Dedifferentiated amniotic fluid mesenchymal stem cell (primary cell): Measurements from ENCODE around the gene RPL29.

Experiments
- DNase-seq: peaks from one replicate; pipeline ENCODE4 v3.0.0-alpha.2; 2016; ENCODE audit errors: extremely low spot score

The RPL29 gene

GRCh38 chr3:51983578-51984268 is 12.0 kb downstream of the RPL29 start:
- no peak for DNase-seq

- DNase-seq, result peak; percentile 67
Observed at GRCh38 chr3:51982838-51983577, 12.7 kb downstream of the RPL29 start, which contains the start of gene ACY1. ACY1 (plus strand) TSS chr3:51983535; CDS start chr3:51984065, 530 bp downstream.

DNA sequence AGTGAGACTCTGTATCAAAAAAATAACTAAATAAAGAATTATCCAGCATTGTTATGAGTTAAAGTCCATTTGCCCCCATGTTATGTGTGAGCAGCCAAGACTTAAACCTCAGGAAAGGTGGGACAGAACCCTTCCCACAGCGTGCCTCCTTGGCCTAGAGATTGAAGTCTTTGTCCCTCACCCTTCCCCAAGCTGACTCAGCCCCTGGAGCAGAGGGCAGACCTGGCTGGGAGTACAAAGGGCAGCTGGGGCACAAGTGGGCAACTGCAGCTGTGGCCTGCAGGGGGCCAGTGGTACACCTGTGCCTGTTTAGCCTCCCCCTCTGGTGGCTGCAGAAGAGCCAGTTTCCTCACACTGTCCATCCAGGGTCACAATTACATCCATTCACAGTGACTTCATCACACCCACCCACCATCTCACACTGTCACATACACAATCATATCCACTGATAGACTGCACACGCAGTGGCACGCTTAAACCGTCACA is 13.3 kb downstream of the RPL29 start:
- no peak for DNase-seq

DNA sequence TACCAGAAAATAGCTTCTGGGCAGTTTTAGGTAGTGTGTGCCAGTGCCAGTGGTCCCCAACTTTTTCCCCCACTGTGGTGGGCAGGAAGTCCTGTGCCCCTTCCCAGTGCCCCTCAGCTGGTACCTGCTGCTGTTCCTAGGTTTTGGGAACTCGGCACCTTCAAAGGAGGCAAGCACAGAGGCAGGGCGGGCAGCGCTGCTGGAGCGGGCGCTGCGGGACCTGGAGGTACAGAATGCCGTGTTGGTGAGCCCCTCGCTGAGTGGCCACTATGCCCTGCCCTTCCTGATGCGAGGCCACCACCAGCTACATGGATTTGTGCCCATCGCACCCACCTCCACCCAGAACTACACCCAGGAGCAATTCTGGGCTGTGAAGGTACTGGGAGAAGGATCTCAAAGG is 15.4 kb downstream of the RPL29 start:
- no peak for DNase-seq

GRCh38 chr3:51978143-51978502 is 17.6 kb downstream of the RPL29 start:
- DNase-seq, result no peak

GRCh38 chr3:51977446-51978142 is 18.1 kb downstream of the RPL29 start:
- no peak for DNase-seq

DNA sequence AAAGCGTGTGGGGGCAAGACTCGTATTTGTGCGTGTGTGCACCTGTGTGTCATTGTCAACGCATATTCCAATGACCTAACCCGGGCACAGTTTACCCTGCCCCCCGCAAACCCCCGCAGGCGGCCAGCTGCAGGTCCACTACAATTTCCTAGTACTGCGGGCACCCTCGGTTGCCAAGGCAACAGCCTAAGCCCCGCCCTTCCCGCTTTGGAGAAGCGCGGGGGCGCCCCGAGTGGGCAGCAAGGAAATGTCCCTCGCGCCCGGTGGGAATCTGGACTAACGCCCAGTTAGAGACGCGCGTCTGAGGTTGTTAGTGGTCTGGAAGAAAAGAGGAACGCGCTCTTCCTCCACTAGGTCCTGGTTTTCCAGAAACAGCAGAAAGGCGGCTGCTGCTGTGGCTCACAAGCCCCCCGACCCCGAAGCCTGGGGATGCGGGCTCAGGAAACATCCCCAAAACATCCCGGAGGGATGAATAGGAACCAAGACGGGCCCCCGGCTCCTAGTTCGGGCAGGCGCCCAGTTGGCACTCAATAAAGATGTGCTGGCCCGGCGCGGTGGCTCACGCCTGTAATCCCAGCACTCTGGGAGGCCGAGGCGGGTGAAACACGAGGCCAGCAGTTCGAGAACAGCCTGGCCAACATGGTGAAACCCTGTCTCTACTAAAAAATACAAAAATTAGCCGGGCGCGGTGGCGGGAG is 19.7 kb downstream of the RPL29 start:
- DNase-seq, result no peak

GRCh38 chr3:51974963-51975851 is 20.5 kb downstream of the RPL29 start, which contains the start of gene ABHD14A:
ABHD14A (plus strand) TSS chr3:51975064; CDS start chr3:51975136, 72 bp downstream.
- DNase-seq, result peak; percentile 49

- DNase-seq, result no peak
Observed at GRCh38 chr3:51974277-51974962, 21.3 kb downstream of the RPL29 start.

GRCh38 chr3:51971350-51971749 is 24.3 kb downstream of the RPL29 start:
- no peak for DNase-seq

DNA sequence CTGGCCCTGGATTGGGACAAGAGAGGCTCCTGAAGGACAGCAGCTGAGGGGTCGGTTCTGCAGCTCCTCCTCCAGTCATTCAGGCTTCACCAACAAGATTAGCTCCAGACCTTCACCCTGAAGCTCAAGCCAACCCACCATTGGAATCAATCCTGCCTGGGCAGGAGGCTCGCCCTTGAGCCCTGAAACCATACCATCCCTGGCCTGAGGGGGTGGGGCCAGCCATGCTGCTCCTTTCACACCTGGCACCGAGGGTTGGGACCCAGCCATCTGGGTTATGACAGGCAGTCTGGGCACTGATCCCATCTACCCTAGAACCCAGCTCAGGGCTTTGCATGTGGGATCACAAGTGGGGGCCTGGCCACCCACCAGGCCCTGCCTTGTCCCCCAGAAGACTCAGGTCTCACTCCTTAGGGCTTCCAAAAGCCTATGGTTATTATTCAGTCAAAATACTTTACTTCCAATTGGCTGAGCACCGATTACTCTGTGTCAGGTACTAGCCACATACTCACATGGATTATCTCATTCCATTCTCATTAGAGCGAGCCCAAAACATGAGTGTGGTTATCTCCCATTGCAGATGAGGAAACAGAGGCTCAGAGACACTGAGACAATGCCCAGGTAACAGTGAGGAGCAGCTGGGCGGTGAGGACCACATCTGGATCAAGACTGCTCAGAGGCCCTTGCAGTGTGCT is 24.9 kb downstream of the RPL29 start:
- no peak for DNase-seq

GRCh38 chr3:51969841-51970240 is 25.9 kb downstream of the RPL29 start:
- DNase-seq, result no peak

DNA sequence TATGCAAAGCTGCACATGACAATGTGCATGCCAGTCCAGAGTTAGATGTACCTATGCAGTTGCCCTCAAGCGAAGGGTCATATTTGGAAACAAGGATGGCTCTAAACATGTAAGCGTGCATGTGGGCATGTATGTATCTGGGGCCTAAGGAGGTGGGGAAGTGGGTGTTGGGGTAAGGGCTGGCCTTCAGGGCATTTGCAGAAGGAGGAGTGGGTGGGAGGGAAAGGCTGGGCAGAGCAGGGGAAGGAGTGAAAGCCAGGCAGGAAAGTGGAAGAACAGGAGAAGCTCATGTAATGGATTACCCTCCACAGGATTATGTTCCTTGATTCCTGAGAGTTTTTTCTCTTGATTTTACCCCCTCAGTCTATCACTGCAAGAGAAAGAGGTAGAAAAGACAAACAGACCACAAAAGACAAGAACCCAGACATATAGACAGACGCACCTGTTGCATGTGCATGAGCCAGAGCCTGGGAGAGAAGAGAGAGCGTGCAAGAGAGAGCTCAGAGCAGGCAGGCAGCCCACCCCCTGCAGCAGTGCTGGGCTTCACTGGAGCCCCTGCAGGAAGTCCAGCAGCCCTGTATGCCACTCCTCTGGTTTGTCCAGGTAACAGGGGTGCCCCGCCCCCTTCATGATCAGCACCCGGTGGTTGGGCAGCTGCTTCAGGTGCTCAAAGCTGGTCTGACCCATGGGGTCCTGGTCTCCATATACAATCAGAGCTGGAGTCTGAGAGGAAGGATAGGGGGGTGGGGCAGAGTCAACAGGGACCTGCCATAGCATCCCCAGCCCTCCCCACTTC is 26.6 kb downstream of the RPL29 start:
- no peak for DNase-seq

- DNase-seq, result no peak
Observed at GRCh38 chr3:51968170-51968775, 27.4 kb downstream of the RPL29 start.

DNA sequence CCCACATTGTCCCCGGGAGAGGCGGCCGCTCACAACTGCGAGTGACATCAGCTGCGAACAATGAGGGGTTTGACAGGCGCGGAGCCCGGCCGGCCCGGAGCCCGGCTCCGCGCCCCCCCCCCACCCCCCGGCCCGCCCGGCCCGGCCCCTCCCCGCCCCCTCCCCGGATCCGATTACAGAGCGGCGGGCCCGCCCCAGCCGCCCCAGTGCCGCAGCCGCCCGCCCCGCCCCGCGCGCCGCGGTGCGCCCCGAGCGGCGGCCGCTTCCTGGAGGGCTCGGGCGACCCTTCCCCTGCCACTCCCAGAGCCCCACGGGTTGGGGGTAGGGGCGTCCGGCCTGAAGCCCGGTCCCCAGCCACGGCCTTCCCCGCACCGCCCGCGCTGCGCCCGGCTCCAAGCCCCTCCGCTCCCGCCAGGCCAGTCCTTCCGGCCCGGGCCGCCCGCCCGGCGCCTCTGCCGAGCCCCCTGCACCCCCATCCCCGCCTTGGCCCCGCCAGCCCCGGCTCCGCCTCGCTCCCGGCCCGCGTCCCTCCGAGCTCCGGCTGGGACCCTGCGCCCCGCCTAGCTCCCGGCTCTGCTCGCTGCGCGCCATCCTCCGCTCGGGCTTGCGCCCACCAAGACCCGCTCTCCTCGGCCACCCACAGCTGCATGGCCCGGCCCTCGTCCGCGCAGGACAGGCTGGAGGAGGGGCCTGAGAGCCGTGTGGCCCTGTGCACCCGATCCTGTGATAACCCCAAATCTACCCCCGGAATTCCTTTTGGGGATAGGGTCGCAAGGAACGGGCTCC is 28.1 kb downstream of the RPL29 start, which contains the start of gene PCBP4:
Gene PCBP4, minus strand, starts transcription at position 71 of the 786 bp plus-strand sequence. CDS start 6,214 bp downstream, outside the sequence.
- DNase-seq, result peak; percentile 24

- no peak for DNase-seq
Observed at GRCh38 chr3:51966922-51967383, 28.7 kb downstream of the RPL29 start.

GRCh38 chr3:51966486-51966885 is 29.2 kb downstream of the RPL29 start:
- DNase-seq, result no peak
